HL-60 (cell line): ENCODE measurements around the gene PPP6R2.

Experiments
- GABPA ChIP-seq: IDR thresholded peaks from 2 replicates; pipeline ENCODE4 v1.6.1; 2012; ENCODE audit warnings: low read depth
- POLR2AphosphoS5 ChIP-seq: IDR thresholded peaks from 2 replicates; pipeline ENCODE4 v1.6.1; 2012; ENCODE audit warnings: low read depth
- TF ChIP-seq, protein P1 (sequence below): IDR thresholded peaks from one replicate; pipeline ENCODE4 v1.5.1; 2011; ENCODE audit warnings: low read length, control low read depth, inconsistent platforms; ENCODE audit not compliant: insufficient read depth
- TF ChIP-seq, protein P2 (sequence below): IDR thresholded peaks from 2 replicates; pipeline ENCODE4 v1.6.1; 2012; ENCODE audit warnings: low read depth; ENCODE audit not compliant: insufficient replicate concordance

DNA sequence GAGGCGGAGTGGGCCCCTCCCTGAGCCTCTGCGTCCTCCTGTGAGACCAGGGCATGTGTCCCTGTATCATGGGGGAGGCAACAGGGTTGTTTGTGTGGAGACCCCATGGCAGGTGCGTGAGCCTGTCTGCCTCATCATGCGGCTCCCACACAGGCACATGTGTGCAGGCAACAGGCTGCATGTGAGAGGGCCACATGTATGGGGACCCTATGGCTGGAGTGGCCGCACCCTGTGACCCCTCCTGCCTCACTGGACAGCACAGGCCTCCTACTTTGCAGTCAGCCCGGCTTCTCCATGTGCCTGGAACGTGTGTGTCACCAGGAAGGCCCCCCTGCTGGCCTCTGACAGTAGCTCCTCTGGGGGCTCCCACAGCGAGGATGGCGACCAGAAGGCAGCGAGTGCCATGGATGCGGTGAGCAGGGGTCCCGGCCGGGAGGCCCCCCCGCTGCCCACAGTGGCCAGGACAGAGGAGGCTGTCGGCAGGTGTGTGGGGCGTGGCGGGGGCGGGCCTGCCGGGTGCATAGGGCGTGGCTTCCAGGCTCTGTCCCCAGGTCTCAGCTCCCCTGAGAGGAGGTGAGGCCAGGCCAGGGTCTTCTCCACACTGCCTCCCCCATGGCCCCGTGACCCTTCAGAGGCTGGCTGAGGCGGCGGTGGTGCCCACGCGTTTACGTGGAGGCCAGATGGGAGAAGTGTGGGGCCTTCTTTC lies 97.6 kb downstream of the PPP6R2 start:
- TF ChIP-seq, protein P1, sequence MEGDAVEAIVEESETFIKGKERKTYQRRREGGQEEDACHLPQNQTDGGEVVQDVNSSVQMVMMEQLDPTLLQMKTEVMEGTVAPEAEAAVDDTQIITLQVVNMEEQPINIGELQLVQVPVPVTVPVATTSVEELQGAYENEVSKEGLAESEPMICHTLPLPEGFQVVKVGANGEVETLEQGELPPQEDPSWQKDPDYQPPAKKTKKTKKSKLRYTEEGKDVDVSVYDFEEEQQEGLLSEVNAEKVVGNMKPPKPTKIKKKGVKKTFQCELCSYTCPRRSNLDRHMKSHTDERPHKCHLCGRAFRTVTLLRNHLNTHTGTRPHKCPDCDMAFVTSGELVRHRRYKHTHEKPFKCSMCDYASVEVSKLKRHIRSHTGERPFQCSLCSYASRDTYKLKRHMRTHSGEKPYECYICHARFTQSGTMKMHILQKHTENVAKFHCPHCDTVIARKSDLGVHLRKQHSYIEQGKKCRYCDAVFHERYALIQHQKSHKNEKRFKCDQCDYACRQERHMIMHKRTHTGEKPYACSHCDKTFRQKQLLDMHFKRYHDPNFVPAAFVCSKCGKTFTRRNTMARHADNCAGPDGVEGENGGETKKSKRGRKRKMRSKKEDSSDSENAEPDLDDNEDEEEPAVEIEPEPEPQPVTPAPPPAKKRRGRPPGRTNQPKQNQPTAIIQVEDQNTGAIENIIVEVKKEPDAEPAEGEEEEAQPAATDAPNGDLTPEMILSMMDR: no peak
- no peak for TF ChIP-seq POLR2AphosphoS5
- TF ChIP-seq, protein P2, sequence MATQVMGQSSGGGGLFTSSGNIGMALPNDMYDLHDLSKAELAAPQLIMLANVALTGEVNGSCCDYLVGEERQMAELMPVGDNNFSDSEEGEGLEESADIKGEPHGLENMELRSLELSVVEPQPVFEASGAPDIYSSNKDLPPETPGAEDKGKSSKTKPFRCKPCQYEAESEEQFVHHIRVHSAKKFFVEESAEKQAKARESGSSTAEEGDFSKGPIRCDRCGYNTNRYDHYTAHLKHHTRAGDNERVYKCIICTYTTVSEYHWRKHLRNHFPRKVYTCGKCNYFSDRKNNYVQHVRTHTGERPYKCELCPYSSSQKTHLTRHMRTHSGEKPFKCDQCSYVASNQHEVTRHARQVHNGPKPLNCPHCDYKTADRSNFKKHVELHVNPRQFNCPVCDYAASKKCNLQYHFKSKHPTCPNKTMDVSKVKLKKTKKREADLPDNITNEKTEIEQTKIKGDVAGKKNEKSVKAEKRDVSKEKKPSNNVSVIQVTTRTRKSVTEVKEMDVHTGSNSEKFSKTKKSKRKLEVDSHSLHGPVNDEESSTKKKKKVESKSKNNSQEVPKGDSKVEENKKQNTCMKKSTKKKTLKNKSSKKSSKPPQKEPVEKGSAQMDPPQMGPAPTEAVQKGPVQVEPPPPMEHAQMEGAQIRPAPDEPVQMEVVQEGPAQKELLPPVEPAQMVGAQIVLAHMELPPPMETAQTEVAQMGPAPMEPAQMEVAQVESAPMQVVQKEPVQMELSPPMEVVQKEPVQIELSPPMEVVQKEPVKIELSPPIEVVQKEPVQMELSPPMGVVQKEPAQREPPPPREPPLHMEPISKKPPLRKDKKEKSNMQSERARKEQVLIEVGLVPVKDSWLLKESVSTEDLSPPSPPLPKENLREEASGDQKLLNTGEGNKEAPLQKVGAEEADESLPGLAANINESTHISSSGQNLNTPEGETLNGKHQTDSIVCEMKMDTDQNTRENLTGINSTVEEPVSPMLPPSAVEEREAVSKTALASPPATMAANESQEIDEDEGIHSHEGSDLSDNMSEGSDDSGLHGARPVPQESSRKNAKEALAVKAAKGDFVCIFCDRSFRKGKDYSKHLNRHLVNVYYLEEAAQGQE: no peak
- no peak for TF ChIP-seq GABPA
